ENCODE measurements around the gene ZDHHC11.
"Not testable (repeated sequence)": the region's sequence is repeated elsewhere in the genome, so short reads cannot be mapped to it uniquely, and the experiment has no call there.

DNA sequence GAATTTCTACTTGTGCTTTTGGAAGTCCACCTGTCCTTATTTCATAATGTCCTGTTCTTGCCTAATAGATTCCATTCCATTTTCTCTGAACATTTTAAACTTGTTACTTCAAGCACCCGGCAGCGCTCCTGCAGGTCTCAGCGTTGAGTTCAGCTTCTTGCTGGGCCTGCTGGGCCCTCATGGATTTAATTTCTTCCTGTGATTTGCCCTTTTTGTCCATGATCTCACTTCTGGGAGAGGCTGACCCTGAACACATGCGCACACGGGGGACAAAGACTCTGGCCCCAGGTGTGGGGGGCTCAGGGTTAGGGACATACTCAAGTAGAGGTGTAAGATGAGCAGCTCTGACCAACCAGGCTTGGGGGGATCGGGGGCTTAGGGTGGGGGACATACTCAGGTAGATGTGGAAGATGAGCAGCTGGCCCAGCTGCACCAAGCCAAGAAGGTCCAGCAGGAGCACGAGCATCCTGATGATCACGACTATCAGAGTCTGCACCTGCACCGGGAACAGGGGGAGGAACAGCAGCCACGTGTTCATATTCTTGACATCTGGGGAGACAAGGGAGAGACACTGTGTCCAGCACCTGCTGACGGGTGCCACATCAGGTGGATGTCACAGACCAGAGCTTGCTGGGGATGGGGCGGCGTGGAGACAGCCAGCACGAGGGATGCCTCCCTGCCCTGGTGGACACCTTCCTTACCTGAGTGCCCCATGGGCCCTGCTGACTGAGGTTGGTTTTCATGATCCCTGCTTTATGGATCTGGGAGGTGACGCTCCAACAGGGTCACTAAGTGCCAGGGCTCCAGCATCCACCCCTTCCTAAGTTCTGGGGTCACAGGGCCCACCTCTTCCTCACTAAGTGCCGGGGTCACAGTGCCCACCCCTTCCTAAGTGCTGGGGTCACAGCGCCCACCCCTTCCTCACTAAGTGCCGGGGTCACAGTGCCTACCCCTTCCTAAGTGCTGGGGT is 102.5 kb downstream of the ZDHHC11 start:
- TF ChIP-seq, protein P1, sequence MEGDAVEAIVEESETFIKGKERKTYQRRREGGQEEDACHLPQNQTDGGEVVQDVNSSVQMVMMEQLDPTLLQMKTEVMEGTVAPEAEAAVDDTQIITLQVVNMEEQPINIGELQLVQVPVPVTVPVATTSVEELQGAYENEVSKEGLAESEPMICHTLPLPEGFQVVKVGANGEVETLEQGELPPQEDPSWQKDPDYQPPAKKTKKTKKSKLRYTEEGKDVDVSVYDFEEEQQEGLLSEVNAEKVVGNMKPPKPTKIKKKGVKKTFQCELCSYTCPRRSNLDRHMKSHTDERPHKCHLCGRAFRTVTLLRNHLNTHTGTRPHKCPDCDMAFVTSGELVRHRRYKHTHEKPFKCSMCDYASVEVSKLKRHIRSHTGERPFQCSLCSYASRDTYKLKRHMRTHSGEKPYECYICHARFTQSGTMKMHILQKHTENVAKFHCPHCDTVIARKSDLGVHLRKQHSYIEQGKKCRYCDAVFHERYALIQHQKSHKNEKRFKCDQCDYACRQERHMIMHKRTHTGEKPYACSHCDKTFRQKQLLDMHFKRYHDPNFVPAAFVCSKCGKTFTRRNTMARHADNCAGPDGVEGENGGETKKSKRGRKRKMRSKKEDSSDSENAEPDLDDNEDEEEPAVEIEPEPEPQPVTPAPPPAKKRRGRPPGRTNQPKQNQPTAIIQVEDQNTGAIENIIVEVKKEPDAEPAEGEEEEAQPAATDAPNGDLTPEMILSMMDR (IDR thresholded peaks at IDR 0.05 in 2 of 3, conservative IDR thresholded peaks at IDR 0.05 in 1 of 3; ENCODE audit: borderline replicate concordance in 1 of 3, insufficient read depth in 1 of 3, low read depth in 2 of 3, low read length in 2 of 3) = not testable (repeated sequence)
- not testable (repeated sequence) for TF ChIP-seq SRF (IDR thresholded peaks at IDR 0.05; ENCODE audit: low read depth); EZH2 (IDR thresholded peaks at IDR 0.05); SIN3A (IDR thresholded peaks at IDR 0.05; ENCODE audit: low read depth); YY1 (IDR thresholded peaks at IDR 0.05; ENCODE audit: extremely low read depth, insufficient replicate concordance, low read depth, low read length); EZH2phosphoT487 (IDR thresholded peaks at IDR 0.05; ENCODE audit: borderline replicate concordance); POLR2A (IDR thresholded peaks at IDR 0.05; ENCODE audit: borderline replicate concordance, extremely low read depth, insufficient read depth, insufficient read length); ZNF274 (IDR thresholded peaks at IDR 0.05; ENCODE audit: low read depth, low read length)
- TF ChIP-seq, protein P2, sequence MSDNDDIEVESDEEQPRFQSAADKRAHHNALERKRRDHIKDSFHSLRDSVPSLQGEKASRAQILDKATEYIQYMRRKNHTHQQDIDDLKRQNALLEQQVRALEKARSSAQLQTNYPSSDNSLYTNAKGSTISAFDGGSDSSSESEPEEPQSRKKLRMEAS (IDR thresholded peaks at IDR 0.05) = not testable (repeated sequence)
- TF ChIP-seq, protein P3, sequence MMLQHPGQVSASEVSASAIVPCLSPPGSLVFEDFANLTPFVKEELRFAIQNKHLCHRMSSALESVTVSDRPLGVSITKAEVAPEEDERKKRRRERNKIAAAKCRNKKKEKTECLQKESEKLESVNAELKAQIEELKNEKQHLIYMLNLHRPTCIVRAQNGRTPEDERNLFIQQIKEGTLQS (IDR thresholded peaks at IDR 0.05) = not testable (repeated sequence)
